NCI-H1048 (cell line): ENCODE measurements around the gene POLG2.
"Not testable (repeated sequence)": the region's sequence is repeated elsewhere in the genome, so short reads cannot be mapped to it uniquely, and the experiment has no call there.

Experiments
- DNase-seq: peaks from one replicate; lab custom pipeline; 2025; lab: John Stamatoyannopoulos, UW

The POLG2 gene

GRCh38 chr17:64505340-64506200, 8.7 kb upstream of the POLG2 start:
- peak; percentile 65 for DNase-seq

DNA sequence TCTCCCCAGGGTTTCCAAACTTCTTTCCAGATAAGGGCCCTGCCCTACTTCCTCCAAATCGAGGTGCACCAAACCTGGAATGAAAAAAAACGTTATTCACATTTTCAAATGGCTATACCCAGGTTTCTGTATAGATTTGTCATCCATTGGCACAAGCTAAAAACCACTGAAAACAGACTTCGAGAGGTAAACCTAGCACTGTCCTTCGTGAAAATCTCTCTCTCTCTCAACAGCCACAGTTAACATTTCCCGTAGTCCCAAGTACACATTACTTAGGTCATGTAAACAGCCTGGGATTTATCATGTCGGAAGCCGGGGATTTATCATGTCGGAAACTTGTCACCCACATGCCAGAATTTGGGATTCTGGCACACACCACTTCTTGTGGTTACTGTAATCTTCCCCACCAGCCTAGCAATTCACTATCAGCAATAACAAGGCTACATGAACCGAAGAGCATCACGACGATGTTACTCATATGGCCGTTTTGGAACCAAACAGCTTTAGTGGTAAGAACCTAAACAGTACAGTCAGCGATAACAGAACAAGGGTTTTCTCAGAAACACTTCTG, 8.0 kb upstream of the POLG2 start:
- DNase-seq: no peak

- no peak for DNase-seq
These were observed 7.2 kb upstream of the POLG2 start for GRCh38 chr17:64503821-64504768.

DNA sequence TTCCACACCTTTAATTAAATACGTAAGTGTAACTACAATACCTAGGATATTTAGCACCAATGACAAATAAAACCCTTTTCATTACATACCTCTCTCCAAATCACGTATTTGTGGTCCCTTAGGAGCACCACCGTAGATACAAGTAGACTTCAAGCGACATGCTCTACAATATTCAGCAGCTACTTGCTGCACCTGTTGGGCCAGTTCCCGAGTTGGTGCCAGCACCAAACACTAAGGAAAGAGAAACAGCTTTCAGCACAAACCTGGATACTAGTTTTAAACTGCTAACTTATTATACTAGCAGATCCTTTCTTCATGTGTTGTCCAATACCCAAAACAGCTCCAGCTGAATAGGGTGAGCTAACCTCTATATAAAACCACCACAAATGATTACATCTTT, 6.5 kb upstream of the POLG2 start:
- no peak for DNase-seq

DNA sequence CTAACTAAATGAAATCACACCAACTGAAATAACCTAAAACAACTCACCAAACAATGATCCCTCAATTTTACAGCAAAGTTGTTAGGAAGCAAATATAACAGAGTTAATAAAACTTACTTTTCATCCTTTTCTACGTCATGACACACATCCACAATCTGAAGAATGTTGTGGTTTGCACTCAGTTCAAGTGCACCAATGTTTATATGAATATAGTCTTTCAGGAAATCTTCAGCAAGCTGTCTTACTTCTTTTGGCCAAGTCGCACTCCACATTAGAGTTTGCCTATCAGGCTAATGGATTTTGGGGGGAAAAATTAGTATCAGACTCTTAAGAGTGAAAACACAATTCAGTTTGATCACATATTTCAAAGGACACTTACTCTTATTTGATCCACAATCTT, 6.0 kb upstream of the POLG2 start:
- no peak for DNase-seq

- no peak for DNase-seq
These were observed 5.2 kb upstream of the POLG2 start for GRCh38 chr17:64502021-64502420.

DNA sequence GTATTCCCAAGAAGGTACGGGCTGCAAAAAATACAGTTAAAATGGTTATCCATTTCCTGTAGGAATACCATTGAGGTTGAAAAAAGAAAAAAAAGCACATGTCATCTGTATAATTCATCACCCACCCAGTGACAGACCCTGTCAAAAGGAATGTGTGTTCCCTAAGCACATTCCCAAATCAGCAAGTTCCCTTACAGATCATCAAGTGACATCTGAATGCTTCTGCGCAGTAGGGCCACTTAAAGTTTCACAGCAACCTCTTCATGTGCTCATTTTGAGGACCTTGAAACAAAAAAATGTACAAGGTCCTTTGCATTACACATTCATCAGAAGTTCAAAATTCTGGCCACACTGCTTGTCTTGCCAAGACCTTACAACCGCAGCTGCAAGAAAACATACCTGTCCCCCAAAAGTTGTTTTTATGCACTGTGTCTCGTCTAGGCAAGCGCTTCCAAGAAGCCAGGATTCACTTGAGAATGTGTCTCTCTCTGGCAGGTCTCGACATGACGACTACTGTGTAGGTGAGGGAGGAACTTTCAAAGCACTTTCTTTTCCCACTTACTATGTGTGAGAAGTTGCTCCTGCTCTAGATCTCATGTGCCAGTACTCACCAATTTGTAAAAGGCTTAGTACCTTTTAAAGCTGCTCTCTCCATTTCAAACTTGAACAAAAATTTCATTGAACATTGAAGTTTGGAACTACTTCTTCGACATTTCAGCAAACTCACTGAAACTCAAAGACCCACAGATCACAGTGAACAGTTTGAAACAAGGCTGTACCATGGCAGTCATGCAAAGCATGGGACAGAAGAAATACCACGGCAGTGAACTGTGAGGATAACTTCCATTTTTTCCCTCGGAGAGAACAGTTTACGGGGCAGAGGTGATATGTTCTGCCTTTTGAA, 4.3 kb upstream of the POLG2 start:
- DNase-seq: no peak

DNA sequence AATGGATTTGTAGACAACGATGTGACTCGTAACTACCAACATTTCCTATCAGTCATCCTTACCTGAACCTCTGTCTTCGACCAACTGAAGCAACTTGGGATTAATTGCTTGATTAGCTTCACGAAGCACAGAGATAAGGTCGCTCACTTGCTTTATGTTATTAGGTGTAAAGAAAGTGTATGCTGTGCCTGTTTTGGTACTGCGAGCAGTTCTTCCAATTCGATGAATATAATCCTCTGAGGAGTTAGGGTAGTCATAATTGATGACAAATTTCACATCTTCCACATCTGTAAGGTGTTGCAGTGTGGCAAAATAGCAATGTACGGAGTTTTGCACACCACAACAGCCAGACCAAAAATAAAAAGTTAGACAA, 3.6 kb upstream of the POLG2 start:
- no peak for DNase-seq

- DNase-seq: no peak
These were observed 3.1 kb upstream of the POLG2 start for GRCh38 chr17:64499805-64500486.

DNA sequence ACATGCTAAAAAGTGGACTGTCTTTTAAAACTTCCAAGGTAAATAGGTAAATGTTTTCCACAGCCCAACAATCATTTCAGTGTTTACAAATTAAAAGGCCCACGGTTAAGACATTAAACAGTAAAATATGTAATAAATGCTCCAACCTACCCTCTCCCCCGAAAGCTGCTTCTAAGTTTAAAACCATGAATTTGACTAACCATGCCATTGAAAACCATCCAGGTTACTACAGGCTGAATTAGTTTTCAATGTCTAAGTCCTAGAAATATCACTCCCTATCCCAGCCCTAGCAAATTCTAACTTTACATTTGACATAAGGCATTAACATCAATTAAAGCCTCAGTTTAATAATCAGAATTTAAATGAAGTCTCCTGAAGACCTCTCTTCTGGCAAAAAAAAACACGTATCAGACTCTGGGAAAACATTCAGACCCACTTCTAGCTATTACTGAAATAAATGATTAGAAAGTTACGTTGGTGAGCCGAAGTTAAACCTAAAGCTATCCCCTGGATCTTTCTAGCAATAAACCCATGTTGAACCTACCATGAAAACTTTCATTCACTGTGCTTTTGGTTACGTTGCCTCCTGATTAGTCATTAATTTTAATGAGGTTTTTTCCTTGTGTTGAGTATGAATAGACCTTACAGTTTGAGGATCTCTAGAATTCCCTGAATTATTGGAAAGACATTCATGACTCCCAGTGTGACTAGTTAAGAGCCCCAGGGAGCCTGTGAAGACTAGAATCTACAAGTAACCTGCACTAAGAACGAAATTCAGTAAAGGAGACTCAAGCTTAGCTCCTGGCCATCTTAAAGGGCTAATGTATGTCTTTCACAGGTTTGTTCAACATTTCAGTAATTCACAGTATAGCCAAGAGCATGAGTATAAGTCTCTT, 1.7 kb upstream of the POLG2 start:
- DNase-seq: no peak

- DNase-seq: no peak
These were observed 746 bp upstream of the POLG2 start for GRCh38 chr17:64497565-64498035.

GRCh38 chr17:64496348-64496785, 487 bp downstream of the POLG2 start:
- DNase-seq: no peak

GRCh38 chr17:64495300-64495699, 1.6 kb downstream of the POLG2 start:
- not testable (repeated sequence) for DNase-seq

DNA sequence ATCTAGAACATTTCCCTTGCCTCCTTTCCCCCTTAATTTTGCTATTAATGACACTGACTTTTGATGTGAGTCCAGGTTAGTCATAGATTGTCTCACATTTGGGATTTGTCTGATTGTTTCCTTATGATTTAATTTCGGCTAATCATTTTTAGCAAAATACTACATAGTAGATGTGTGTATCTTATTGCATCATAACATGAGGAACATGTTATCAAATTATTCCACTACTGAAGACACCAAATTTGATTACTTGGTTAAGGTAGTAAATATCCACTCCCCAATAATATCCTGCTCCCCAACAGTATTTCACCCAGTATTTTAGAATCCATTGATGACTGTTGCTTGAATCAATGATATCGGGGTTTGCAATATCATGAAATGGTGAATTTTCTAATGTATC, 2.7 kb downstream of the POLG2 start:
- no peak for DNase-seq

DNA sequence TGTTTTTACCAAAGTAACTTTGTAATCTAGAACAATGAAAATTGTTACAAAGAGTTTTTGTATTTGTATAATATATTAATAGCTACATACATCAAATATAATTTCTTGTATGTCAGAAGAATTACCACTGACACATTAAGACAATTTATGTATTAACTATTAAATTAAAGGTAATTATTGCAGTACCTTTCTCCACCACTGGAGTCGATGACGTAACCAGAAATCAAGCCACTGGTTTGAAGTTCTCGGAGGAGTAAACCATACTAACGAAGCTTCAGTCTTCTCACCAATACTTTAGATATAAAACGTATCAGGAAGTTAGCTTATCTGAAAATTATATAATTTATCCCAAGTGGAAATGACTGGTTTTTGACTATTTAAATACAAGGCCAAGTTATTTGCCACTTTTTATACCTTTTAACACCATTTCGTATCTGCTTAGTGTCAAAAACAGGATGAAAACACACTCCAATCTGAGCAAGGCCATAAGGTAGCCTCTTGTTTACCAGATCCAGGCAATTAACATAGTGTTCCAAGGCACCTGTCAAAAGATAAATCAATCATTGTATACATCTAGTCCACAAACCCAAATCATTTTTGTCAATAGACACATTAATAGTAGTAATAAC, 4.3 kb downstream of the POLG2 start:
- no peak for DNase-seq

DNA sequence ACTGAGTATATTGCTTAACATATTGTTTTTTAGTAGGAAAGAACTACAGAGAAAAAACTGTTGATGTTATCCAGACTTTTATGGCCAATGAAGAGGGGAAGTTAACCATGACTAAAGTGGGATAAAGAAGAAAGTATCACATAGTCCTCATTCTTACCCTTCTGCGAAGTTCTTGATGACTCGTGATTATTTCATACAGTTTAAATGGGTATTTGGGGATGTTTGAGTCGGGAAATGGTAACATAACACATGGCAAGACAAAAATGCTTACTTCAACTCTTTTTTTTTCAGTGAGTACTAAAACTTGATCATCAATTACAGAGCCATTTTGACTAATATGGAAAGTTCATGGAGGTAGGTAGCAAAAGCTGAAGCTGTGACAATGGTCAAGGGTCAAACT, 4.9 kb downstream of the POLG2 start:
- DNase-seq: no peak

DNA sequence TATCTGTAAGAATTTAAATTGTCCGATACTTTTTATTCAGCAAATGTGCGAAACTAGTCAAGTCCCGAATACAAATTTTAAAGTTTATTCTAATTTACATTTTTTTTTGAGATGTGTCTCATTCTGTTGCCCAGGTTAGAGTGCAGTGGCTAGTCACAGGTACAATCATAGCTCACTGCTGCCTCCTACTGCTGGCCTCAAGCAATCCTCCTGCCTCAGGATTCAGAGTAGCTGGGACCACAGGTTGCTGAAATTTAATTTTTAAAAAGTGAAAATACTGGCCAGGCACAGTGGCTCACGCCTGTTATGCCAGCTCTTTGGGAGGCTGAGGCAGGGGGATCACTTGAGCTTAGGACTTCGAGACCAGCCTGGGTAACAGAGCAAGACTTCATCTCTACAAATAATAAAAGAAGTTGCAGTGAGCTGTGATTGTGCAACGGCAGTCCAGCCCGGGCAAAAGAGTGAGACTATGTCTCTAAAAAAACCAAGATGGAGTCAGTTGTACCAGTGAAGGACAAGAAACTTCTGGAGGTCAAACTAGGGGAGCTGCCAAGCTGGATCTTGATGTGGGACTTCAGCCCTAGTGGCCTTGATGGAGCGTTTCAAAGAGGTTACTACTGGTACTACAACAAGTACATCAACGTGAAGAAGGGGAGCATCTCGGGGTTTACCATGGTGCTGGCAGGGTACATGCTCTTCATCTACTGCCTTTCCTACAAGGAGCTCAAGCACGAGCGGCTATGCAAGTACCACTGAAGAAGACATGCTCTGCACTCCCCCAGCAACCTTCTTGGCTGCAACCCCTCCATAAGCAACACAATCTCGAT, 5.6 kb downstream of the POLG2 start:
- DNase-seq: no peak

DNA sequence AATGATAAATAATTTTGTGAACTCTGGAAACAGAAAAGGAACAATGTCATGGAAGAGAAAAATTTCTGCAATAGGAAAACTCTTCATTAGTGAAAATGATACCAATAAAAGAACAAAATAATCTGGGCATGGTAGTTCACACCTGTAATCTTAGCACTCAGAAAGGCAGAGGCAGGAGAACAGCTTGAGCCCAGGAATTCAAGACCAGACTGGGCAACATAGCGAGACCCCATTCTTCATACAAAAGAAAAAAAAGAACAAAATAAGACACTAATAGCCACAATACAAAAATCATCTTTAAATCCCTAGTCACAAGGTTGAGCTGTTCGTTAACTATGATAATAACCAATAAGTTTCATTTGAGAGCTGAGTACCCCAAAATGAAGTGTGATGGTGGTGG, 8.6 kb downstream of the POLG2 start:
- no peak for DNase-seq
